Sigmoid colon (tissue), 7 donors: ENCODE results near the gene SULT1A3. TPM values are rescaled to one million over a fixed set of nuclear protein-coding genes. Genes with fewer than 3 reads are reported as not detected.
"Not testable (repeated sequence)": the region's sequence is repeated elsewhere in the genome, so short reads cannot be mapped to it uniquely, and the experiment has no call there.

Experiments used
- DNase-seq: peaks from one replicate; pipeline ENCODE4 v3.0.0-alpha.2; 2019
- H3K27ac ChIP-seq, 4 donors: fragments of 200-600 bp; sonication (generic); one replicate each; pipeline ENCODE4 v1.5.1; 2016 to 2019; ENCODE audit warnings: mild to moderate bottlenecking in 1 of 4
- H3K27me3 ChIP-seq, 3 donors: fragments of 200-600 bp; sonication (generic); one replicate each; pipeline ENCODE4 v1.5.1; 2019; ENCODE audit warnings: mild to moderate bottlenecking in 1 of 3
- H3K36me3 ChIP-seq, 4 donors: fragments of 200-600 bp; sonication (generic); one replicate each; pipeline ENCODE4 v1.5.1; 2016 to 2019
- H3K4me1 ChIP-seq, 4 donors: fragments of 200-600 bp; sonication (generic); one replicate each; pipeline ENCODE4 v1.5.1; 2017 to 2019
- H3K4me3 ChIP-seq, 4 donors: fragments of 200-600 bp; sonication (generic); one replicate each; pipeline ENCODE4 v1.5.1; 2017 to 2019; ENCODE audit warnings: mild to moderate bottlenecking in 2 of 4, moderate library complexity in 1 of 4
- H3K9me3 ChIP-seq, 4 donors: fragments of 200-600 bp in 3 of 4; sonication (generic) in 3 of 4; one replicate each; pipeline versions ENCODE4 v1.5.1 to v1.6.1; 2013 to 2019
- CTCF ChIP-seq, 4 experiments: fragments of 450-650 bp in 3 of 4; fragments of 200-600 bp in 1 of 4; IDR thresholded peaks; one replicate each; pipeline ENCODE4 v1.5.1; 2016 to 2019; ENCODE audit warnings: antibody characterized with exemption in 4 of 4, mild to moderate bottlenecking in 3 of 4, moderate library complexity in 2 of 4
- EP300 ChIP-seq, 4 donors: sonication (generic); formaldehyde crosslinking; IDR thresholded peaks; one replicate each; pipeline ENCODE4 v1.6.1; 2017; ENCODE audit warnings: antibody characterized with exemption in 4 of 4
- POLR2A ChIP-seq, 2 donors: fragments of 450-650 bp; IDR thresholded peaks; one replicate each; pipeline ENCODE4 v1.6.1; 2016; ENCODE audit warnings: antibody characterized with exemption in 2 of 2, mild to moderate bottlenecking in 2 of 2, moderate library complexity in 2 of 2
- POLR2AphosphoS5 ChIP-seq, 4 donors: sonication (generic); formaldehyde crosslinking; IDR thresholded peaks; one replicate each; pipeline ENCODE4 v1.6.1; 2017; ENCODE audit warnings: antibody characterized with exemption in 4 of 4
- WGBS, 2 donors: extraction: QIAGEN DNeasy Blood & Tissue Kit; methylation state at CpG; one replicate each; pipeline ENCODE4 v1.1.7; 2013; 5-methylcytosine and 5-hydroxymethylcytosine counted together
- intact Hi-C: fragments of 100-400 bp; cut with DNase I; formaldehyde crosslinking; loops from one replicate; pipeline ENCODE4 v1.15.1; 2023
- polyA plus RNA-seq, 3 donors: library from polyadenylated mRNA; stranded (reverse); fragments of 200-250 nt; gene quantifications; one replicate each; pipeline ENCODE4 v1.2.3, GENCODE V29; 2013
- total RNA-seq, 4 donors: library from RNA; depleted of rRNA; stranded (reverse); fragments of >200 nt; gene quantifications; one replicate each; pipeline ENCODE4 v1.1.0, GENCODE V29; 2016
- donor health status: healthy with polysubstance abuse.
- donor health status: Bipolar disorder and iron deficiency.
- donor health status: healthy.

The SULT1A3 gene
- total and polyA plus RNA-seq, 7 donors = 8.0 to 26.9 (median 20.1) TPM

- Histone ChIP-seq H3K27ac (no peak overlapping the region), H3K36me3 (no peaks in the 10 kb centered on the region), H3K9me3 (no peaks in the 10 kb centered on the region), H3K27me3 (no peaks in the 10 kb centered on the region), H3K4me3 (no peak overlapping the region), H3K4me1 (no peaks in the 10 kb centered on the region)
- WGBS, 2 donors = 61 to 76% methylated on average over 3 of the region's 3 CpGs
- TF ChIP-seq POLR2A (IDR thresholded peaks at IDR 0.05) (no peak), EP300 (IDR thresholded peaks at IDR 0.05) (no peak), POLR2AphosphoS5 (IDR thresholded peaks at IDR 0.05) (no peak), CTCF (IDR thresholded peaks at IDR 0.05) (no peak)
- intact Hi-C loops = no loop called here
- DNase-seq = no peak
These were observed 35.5 kb upstream of the SULT1A3 start for GRCh38 chr16:30163538-30163937.

GRCh38 chr16:30166202-30166902 lies 32.7 kb upstream of the SULT1A3 start:
- no peak for TF ChIP-seq CTCF (IDR thresholded peaks at IDR 0.05)
- no peak for TF ChIP-seq EP300 (IDR thresholded peaks at IDR 0.05)
- no peak for TF ChIP-seq POLR2A (IDR thresholded peaks at IDR 0.05)
- TF ChIP-seq POLR2AphosphoS5 (IDR thresholded peaks at IDR 0.05) = no peak
- Histone ChIP-seq H3K27me3 (no peaks in the 10 kb centered on the region), H3K27ac (no peak overlapping the region), H3K9me3 (no peaks in the 10 kb centered on the region), H3K4me3 (no peak overlapping the region), H3K36me3 (no peaks in the 10 kb centered on the region), H3K4me1 (no peaks in the 10 kb centered on the region)
- intact Hi-C loops = no loop called here
- WGBS, 2 donors = 72 to 89% methylated on average over 11 of the region's 11 CpGs
- no peak for DNase-seq

- H3K27me3 ChIP-seq, intact Hi-C loops, H3K9me3 ChIP-seq, H3K4me3 ChIP-seq, DNase-seq, H3K4me1 ChIP-seq, H3K27ac ChIP-seq, H3K36me3 ChIP-seq: not testable (repeated sequence)
- WGBS, 2 donors = 78 to 80% methylated on average over 19 of the region's 29 CpGs
These were observed 30.3 kb upstream of the SULT1A3 start for GRCh38 chr16:30168746-30169145.

GRCh38 chr16:30169416-30169815 lies 29.6 kb upstream of the SULT1A3 start:
- H3K4me3 ChIP-seq, H3K27me3 ChIP-seq, H3K9me3 ChIP-seq, H3K4me1 ChIP-seq, H3K27ac ChIP-seq, DNase-seq, H3K36me3 ChIP-seq, intact Hi-C loops: not testable (repeated sequence)
- 93 to 95% methylated on average over 38 of the region's 38 CpGs for WGBS, 2 donors

GRCh38 chr16:30170145-30170544 lies 28.9 kb upstream of the SULT1A3 start:
- H3K27me3 ChIP-seq, H3K36me3 ChIP-seq, H3K4me1 ChIP-seq, H3K4me3 ChIP-seq, H3K27ac ChIP-seq, DNase-seq, intact Hi-C loops, H3K9me3 ChIP-seq: not testable (repeated sequence)
- 77 to 83% methylated on average over 25 of the region's 31 CpGs for WGBS, 2 donors

- TF ChIP-seq POLR2A (IDR thresholded peaks at IDR 0.05) = no peak
- TF ChIP-seq POLR2AphosphoS5 (IDR thresholded peaks at IDR 0.05) = no peak
- no peak for TF ChIP-seq CTCF (IDR thresholded peaks at IDR 0.05)
- TF ChIP-seq EP300 (IDR thresholded peaks at IDR 0.05) = no peak
These were observed 26.0 kb upstream of the SULT1A3 start for GRCh38 chr16:30173054-30173453.

GRCh38 chr16:30176876-30177275 lies 22.2 kb upstream of the SULT1A3 start:
- whole genome bisulfite sequencing, 2 donors = 80 to 87% methylated on average over 6 of the region's 6 CpGs
- H3K27me3 ChIP-seq, H3K36me3 ChIP-seq, H3K4me1 ChIP-seq, H3K27ac ChIP-seq, H3K4me3 ChIP-seq, intact Hi-C loops, H3K9me3 ChIP-seq, DNase-seq: not testable (repeated sequence)

More at GRCh38 chr16:30173054-30173453, 26.0 kb upstream of the SULT1A3 start:
- WGBS, 2 donors = 92 to 95% methylated on average over 7 of the region's 7 CpGs
- intact Hi-C loops = no loop called here
- no peak for DNase-seq
- Histone ChIP-seq H3K27ac (no peak overlapping the region), H3K9me3 (no peaks in the 10 kb centered on the region), H3K4me1 (no peaks in the 10 kb centered on the region), H3K4me3 (no peak overlapping the region), H3K27me3 (no peaks in the 10 kb centered on the region), H3K36me3 (no peaks in the 10 kb centered on the region)
